GM18519 (cell line): ENCODE data around the gene CEP68.
A peak's percentile ranks its signal among the peaks of the same experiment; 100 is the strongest.
"Not testable (repeated sequence)": the region's sequence is repeated elsewhere in the genome, so short reads cannot be mapped to it uniquely, and the experiment has no call there.

Experiments used
- ATAC-seq: cut with Tn5 transposase; IDR thresholded peaks from one replicate; pipeline ENCODE4 v1.9.1; 2021; ENCODE audit warnings: mild to moderate bottlenecking, moderate library complexity; ENCODE audit not compliant: unreplicated experiment, low FRiP score

Gene CEP68

GRCh38 chr2:65056215-65057053 lies at the start of gene CEP68:
Gene CEP68, plus strand, starts transcription at chr2:65056416. Its CDS starts 13,029 bp downstream, at chr2:65069445.
- ATAC-seq, result peak; percentile 64

- ATAC-seq, result no peak
These were observed 42.4 kb upstream of the CEP68 start for GRCh38 chr2:65013776-65014175.

DNA sequence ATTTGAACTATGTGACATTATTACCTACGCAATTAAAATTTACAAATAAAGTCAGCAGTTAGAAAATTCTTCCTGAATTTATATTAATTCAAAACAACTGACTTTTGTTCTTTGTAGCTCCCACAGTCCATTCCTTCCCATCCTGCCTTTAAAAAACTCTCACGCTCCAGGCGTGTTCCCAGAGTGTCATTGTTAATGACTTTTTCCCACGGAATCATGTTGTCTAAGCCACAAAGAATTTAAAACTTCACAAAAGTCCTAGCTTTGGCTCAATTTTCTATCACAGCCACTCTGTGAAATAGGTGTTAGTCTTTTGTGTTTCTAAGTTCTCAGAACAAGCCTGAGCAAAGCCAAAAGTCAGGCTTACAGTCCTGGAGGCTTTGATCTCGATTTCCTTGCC lies 40.5 kb upstream of the CEP68 start:
- ATAC-seq, result no peak

GRCh38 chr2:65016789-65017188 lies 39.4 kb upstream of the CEP68 start:
- ATAC-seq, result no peak

DNA sequence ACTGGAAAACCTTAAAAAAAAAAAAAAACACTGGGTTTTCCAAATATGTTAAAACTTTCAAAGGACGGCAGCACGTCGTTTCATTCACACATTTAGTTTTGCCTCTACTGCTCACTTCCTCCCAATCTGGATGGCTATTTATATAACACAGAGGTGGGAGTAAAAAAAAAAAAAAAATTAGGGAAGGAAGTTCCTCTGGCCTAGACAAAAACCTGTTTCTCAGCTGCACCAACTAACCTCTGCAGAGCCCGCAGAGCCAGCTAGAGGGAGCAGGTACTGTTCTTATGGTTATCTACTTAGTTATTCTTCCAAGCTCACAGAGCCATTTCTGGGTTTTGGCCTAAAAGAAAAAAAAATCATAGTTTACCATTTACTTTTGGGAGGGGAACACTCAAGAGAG lies 38.9 kb upstream of the CEP68 start:
- ATAC-seq, result no peak

DNA sequence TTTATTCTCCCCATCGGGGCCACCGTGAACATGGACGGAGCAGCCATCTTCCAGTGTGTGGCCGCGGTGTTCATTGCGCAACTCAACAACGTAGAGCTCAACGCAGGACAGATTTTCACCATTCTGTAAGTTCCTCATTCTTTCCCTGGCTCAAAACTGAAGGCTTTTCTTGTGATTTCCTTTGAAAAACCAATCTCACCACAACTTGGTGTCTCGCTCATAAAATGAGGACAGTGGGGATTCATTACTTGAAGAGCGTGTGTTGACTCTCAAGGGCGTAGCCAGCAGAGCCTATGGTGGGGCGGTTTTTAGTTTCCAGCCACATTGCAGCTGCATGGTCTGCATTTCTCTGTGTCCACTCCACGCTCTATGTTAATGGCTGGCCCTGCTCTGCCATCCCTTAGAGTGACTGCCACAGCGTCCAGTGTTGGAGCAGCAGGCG lies 38.1 kb upstream of the CEP68 start:
- no peak for ATAC-seq

DNA sequence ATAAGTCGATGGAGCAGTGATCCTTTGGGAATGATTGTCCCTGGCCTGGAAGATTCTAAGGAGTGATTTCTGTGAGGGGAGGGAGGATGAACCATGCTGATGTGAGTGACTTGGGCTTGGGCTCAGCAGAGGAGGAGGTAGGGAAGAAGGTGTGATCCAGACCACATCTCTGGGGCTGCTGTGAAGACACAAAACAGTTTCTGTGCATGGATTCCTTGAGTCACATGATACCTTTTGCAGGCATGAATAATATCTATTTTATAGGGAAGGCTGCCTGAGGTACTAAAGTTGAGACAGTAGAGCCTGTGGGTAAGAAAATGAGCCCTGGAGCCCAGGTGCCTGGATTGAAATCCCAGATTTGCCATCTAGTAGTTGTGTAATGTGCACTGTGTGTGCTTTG lies 37.2 kb upstream of the CEP68 start:
- ATAC-seq, result no peak

- no peak for ATAC-seq
These were observed 36.5 kb upstream of the CEP68 start for GRCh38 chr2:65019675-65020195.

DNA sequence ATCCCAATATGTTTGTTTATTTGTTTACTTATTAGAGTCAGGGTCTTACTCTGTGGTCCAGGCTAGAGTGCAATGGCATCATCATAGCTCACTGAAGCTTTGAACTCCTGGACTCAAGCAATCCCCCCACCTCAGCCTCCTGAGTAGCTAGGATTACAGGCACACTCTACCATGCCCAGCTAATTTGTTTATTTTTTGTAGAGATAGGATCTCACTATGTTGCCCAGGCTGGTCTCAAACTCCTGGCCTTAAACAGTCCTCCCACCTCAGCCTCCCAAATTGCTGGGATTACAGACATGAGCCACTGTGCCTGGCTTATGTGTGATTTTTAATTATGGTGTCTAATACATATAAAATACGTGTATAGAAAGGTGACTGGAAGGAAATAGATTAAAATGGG lies 36.0 kb upstream of the CEP68 start:
- not testable (repeated sequence) for ATAC-seq

- no peak for ATAC-seq
These were observed 35.2 kb upstream of the CEP68 start for GRCh38 chr2:65020943-65021528.

DNA sequence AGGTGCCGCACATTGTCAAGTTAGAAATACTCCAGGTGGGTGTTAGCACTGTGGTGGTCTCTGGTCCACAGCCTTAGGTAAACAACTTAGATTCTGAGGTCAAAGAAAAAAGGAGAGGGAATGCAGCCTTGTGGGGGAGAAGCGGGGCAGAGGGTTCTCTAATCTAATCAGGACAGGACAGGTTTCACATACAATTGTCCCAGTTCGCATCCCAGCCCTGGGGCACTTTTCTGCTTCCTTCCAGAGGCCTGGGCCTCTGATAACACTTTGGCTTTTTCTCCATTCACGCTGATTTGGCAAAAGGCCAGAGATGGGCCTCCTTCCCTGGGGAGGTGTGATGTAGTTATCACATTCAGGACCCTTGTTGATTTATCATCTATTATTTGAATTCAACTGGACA lies 34.5 kb upstream of the CEP68 start:
- ATAC-seq, result no peak

GRCh38 chr2:65022189-65022588 lies 34.0 kb upstream of the CEP68 start:
- ATAC-seq, result no peak

DNA sequence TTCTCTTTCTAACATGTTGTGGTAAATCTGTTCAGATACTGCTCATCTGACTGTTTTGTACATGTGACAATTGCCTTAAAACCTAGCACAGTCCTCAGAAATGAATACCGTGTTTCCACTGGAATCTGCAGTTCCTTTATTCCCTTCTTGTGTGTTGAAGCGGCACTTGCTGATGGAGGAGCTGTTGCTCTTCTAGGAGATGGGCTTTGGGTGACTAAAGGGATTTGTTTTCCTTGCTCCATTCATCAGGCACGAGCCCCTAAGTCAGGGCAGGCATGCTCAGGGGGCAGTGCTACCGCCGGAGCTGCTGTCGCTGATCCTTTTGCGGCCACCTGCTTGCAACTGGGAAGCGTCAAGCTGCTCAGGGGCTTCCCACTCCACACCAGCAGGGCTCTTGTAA lies 32.5 kb upstream of the CEP68 start:
- no peak for ATAC-seq

DNA sequence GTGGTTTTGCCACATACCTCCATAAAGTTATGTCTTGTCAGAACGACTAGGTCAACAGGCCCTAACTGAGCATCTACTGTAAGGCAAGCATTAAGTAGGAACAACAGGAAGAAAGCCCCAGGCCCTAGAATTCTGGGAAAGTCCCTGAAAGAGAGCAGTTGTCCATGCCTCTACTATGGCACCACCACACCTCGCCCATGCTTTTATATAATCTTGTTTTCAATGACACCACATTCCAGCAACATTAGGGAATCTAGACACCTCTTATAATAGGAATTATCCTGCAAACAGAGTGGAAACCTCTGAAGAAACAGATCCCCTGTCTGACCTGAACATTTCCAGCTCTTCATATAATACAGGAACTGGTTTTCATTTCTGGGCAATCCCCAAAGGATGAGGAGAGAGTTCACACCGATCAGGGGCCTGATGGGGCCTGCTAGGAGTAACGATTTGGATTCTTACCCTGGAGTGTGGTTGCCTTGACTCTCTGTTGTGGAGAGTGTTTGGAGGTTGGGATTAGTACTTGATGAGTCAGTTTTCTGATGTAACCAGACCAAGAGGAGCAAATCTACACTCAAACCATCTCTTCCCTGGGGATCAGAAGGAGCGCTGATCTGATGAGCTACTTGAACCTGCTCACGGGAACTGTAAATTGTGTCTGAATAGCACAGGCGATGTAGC lies 31.9 kb upstream of the CEP68 start:
- no peak for ATAC-seq

DNA sequence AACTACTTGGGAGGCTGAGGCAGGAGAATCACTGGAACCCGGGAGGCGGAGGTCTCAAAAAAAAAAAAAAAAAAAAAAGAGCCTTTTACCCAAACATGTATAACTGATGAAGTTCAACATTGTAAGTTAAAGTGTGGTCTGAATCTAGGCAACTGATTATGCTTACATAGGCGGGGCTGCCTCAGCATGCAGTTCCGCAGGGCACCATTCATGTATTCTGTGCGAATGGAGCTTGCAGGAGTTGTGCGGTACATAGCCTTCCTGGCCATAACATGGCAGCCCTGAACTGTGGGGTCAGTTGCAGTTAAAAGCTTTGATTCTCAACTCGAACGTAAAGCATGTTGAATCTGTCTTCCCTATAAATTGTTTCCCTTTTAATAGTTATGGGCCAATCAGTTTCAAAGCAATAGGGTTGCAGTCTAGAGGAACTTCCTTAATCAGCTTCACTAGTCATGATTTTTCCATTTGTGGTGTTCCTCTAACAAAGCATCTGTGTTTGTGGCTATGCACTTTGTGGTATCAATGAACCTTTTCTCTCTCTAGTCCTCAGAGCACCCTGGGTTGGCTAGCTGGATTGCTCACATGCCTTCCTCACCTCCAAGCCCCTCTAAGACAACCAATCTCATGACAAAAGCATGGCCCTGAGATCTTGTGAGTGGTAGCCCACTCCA lies 30.6 kb upstream of the CEP68 start:
- ATAC-seq, result no peak

GRCh38 chr2:65026154-65026553 lies 30.1 kb upstream of the CEP68 start:
- no peak for ATAC-seq

GRCh38 chr2:65026704-65027464 lies 29.3 kb upstream of the CEP68 start:
- ATAC-seq, result peak; percentile 41

DNA sequence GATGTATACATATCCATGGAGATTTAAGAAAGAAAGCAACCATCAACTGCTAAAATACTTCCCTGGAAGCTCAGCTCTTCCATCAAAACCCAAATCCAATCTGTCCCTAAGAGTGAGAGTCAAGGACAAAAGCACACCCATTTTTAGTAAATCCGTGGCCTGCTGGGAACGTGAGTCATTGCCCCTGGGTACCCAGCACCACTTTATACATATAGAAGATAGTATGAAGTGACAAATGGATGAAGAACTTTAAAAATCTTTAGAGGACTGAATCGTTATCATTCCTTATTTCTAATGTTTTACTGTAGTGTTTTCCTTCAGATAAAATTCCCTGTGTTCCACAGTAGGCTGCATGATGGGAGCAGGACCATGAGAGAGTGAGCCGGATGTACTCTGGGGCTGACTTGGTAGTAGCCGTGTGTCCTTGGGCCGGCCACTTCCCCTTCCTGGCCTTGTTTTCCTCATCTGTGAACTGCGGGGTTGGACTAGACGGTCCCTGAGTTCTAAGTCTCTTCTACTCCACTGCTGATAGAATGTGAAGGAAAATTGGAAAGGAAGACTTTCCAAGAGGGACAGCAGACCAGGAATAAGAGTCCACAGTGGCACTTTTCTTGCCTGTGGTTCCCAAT lies 28.5 kb upstream of the CEP68 start:
- ATAC-seq, result no peak

- no peak for ATAC-seq
These were observed 25.5 kb upstream of the CEP68 start for GRCh38 chr2:65030476-65031332.
